Hematopoietic multipotent progenitor cell treated with erythropoietin and hydrocortisone succinate and interleukin-3 and kit ligand, for 15 days (in vitro differentiated cells): Measurements from ENCODE around the gene CACNA1A.
"Not testable (repeated sequence)": the region's sequence is repeated elsewhere in the genome, so short reads cannot be mapped to it uniquely, and the experiment has no call there.

ENCODE experiments used
- DNase-seq: peaks from one replicate; pipeline ENCODE4 v3.0.0-alpha.2; 2015; ENCODE audit warnings: low spot score

CACNA1A gene

DNA sequence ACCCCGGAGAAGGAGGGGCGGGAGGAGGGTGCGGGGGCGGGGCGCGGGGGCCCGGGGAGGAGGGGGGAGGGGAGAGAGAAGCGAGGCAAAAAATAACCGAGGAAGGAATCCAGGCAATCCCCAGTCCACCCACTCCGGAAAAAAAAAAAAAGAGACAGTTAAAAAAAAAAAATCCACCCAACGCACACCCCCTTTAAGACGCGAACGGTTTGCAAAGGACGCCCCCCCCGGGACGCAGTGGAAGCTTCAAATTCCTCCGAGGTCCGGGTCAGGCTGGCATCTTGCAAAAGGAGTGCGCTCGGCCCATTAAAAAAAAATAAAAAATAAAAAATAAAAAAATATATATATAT, at the start of gene CACNA1A:
Gene CACNA1A (minus strand): TSS at position 9 of the 350 bp plus-strand sequence. CDS start 255 bp downstream, outside the sequence.
- no peak for DNase-seq

DNA sequence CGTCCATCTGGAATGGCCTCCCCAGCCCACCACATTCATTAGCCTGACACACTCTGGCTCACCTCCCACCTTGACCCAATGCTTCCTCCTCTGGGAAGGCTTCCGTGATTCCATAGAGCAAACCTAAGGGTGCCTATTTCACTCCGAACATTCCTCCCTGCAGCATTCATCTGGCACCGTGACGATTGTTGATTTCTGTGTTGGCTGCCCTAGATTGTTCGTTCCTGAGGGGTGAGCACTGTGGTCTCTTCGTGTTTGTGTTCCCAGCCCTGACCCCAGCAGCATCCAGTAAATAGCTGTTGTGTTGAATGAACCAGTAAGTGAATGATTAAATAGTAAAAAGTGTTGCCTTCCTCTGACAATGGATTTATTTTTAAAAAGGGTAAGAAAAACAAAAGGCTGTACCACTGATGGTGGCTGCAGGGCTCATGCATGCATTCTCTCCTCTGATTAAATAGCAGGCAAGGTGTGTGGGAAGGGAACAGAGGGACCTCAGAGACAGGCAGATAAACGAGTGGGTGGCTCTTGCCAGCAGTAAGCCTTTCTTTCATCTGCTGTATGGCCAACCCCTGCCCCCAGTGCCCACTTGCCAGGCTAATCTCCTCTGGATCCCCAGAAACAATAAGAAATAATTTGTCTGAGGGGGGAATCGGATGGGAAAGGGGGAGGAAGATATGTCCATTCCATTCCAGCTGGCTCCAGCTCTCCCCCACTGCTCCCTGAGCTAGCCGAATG, 48.4 kb upstream of the CACNA1A start:
- DNase-seq, result no peak

DNA sequence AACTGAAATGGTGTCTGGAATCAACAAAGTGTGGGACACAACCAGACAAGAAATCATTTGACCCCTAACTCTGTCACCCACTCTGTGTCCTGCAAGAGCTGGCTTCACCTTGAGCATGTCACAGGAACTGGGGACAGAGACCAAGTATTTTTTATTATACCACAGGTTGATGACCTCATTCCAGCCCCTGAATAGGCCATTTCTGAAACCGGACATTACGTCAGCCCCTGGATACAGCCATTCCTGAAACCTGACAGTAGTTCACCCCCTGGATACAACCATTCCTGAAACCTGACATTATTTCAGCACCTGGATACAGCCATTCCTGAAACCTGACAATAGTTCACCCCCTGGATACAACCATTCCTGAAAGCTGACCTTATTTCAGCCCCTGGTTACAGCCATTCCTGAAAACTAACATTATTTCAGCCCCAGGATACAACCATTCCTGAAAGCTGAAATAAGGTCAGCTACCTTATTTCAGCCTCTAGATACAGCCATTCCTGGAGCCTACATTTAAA, 47.7 kb upstream of the CACNA1A start:
- no peak for DNase-seq

DNA sequence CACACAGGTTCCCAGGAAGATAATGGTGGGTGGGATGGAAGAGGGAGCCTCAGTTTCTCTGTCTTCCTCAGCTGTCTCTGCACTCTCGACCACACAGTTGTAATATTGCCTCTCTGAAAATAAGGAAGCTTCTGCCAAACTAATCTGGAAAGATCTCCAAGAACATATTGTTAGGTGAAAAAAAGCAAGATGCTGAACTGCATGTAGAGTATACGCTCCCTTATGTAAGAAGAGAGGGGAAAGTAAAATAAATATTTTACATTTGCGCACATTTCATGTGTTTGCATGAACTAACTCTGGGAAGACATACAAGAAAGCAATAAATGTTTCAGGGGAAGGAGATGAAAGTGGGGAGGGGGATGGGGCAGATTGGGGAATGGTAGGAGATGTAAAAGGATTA, 41.9 kb upstream of the CACNA1A start:
- DNase-seq, result no peak

DNA sequence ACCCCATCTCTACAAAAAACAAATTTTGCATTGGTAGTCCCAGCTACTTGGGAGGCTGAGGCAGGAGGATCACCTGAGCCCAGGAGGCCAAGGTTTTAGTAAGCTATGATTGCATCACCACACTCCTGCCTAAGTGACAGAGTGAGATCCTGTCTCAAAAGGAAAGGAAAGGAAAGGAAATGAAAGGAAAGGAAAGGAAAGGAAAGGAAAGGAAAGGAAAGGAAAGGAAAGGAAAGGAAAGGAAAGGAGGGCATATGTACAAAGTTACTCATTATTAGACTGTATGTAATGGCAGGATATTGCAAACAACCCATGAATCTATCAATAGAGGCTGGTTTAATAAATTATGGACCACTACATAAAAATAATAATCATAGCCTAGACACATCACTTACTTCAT, 40.8 kb upstream of the CACNA1A start:
- no peak for DNase-seq

DNA sequence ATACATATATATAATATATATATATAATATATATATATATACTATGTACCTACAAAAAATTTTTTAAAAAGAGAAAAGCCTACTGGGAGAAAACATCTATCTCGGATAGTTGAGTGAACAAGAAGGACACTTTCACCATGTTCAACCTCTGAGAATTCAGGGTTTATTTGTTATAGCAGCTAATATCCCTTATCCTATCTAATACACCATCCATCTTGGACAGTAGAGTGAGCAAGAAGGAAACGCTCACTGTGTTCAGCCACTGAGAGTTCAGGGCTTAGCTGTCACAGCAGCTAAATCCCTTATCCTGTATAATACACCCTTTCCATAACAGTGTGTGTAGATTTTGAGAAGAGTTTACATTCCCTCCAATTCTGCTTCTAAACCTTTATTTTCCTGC, 38.1 kb upstream of the CACNA1A start:
- DNase-seq, result no peak

DNA sequence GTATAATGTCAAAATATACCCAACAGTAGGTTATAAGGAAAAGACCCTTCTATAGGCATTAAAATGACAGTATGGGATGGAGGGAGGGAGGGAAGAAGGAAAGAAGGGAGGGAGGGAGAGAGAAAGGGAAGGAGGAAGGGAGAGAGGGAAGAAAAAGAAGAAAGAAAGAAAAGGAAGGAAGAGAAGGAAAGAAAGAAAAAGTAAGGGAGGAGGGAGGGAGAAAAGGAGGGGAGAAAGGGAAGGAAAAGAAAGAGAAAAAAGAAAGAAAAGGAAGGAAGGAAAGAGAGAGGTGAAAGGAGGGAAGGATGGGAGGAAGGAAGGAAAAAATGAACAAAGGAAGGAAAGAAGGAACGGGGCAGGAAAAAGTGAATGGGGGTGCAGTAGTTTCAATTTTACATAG, 35.3 kb upstream of the CACNA1A start:
- DNase-seq, result no peak

DNA sequence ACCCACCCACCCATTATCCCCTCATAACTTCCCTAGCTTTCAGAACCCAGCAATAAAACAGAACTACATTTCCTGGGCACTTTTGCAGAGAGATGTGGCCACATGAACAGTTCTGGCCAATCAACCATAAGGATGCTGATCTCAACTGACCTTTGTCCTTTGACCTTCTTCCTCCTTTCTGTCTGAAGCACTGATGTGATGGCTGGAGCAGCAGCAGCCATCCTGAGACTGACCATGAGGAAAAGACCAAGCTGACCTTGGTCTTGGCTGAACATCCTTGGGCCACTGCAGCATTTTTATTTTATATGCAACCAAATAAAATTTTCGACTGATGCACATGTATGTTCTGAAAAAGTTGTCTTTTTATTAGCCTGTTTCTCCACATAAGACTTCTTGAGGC, 33.1 kb upstream of the CACNA1A start:
- no peak for DNase-seq

DNA sequence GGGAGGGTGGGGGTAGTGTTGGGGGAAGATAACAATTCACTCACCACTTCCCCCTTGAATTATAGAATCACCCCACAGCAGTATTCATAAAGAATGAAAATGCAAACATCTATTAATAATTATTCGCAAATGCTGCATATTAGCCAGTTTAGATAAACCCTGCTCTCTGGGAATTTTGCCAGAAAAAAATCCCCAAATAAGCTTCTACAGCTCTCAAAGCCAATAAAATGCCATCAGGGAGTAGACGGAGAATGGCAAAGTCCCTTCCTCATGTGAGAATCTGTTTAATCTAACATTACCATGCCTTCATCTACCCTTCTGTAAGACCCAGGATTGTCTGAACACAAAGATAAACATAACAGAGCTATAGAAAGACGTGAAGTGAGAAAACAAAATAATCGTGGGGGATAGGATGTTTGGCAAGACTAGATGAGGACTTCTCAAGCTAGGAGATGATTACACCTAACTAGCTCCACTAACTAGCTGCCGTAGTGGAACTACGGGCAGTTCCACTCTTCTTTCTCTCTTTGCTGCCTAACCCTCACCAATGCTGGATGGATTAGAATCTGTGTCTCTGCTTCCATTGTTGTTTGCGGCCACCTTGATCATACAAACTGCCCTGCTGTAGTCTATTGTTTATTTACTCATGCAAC, 32.4 kb upstream of the CACNA1A start:
- peak; percentile 4 for DNase-seq

DNA sequence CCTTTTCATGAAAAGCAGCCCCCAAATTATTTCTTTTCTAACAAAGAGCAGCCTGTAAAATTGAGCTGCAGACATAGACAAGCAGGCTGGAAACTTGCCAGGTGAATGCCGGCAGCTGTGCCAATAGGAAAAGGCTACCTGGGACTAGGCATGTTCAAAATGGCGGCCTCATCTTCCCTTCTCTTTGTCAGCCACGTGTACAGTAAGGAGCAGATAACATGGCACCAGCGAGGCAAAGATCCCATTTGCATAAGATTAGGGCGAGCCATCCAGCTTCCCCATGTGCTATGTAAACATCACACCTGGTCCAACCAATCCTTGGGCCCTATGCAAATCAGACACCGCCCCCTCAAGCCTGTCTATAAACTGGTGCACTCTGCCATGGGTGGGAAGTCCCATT, 31.2 kb upstream of the CACNA1A start:
- DNase-seq, result no peak

DNA sequence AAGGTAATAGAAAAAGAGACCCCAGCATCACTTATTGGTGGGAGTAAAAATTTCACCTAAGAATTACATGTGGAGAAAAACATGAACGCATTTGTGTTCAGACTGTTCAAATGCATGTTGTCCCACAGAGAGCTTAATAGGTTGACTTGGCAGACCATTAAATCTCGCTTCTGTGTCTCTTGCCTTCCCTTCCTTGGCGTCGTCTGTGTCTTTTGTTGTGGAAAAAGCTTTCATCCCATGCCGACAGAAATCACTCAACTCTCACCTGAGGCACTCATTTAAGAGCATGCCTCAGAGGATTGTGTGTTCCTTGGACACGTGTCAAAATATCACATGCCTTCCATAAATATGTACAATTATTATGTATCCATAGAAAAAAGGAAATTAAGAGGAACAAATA, 24.4 kb upstream of the CACNA1A start:
- DNase-seq, result no peak

DNA sequence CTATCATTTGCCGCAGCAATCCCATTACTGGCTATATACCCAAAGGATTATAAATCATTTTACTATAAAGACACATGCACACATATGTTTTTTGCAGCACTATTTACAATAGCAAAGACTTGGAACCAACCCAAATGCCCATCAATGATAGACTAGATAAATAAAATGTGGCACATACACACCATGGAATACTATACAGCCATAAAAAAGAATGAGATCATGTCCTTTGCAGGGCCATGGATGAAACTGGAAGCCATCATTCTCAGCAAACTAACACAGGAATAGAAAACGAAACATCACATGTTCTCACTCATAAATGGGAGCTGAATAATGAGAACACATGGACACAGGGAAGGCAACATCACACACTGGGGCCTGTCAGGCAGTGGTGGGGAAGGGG, 23.4 kb upstream of the CACNA1A start:
- DNase-seq, result not testable (repeated sequence)

DNA sequence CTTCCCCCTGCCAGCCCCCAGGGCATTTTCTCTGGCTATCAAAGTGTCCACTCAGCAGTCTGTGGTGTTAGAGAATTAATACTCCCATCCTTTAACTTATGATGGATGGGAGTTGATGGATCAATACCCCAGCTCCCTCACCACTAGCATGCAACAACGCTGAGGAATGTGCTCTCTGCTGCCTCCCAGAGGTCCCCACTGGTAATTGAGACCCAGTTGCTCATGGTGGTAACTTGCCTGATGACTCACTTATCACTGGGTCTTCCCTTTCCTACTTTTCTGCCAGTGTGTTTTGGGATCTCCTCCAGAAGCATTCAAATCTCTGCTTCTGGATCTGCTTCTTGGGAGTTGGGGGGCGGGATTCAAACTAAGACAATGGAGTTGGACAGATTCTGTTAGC, 20.3 kb upstream of the CACNA1A start:
- DNase-seq, result peak; percentile 9

DNA sequence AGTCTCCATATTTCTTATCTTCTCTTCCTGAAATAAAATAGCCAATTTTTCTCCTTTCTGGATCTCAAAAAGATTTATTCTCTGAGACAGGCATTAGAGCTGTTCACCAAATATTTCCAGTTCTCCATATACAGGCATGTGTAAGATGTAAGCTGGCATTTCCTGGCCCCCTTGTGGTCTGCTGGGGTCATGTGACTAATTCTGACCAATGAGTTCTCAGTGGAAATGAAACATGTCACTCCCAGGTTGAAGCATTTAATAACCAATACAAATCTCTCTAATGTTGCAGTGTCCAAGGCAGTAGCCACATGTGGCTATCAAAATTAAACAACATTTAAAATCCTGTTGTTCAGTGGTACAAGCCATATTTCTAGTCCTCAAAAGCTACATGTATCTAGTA, 14.8 kb upstream of the CACNA1A start:
- no peak for DNase-seq

DNA sequence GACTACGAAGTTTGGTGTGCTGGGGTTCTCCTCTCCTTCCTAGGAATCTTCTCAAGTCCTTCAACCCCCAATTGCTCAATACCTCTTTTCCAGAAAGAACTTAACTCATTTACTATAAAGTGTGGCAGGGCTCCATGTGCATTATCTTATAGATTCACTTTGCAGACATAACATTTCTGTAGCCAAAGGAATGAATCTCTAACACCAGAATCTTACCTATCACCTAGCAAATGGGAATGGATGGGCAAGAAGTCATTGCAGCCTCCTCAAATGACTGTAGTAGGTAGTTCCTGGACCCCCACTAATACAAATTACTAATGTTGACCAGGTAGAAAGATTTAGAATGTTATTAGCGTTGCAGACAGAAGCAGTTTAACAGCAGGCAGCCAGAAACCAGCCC, 5.7 kb upstream of the CACNA1A start:
- no peak for DNase-seq

DNA sequence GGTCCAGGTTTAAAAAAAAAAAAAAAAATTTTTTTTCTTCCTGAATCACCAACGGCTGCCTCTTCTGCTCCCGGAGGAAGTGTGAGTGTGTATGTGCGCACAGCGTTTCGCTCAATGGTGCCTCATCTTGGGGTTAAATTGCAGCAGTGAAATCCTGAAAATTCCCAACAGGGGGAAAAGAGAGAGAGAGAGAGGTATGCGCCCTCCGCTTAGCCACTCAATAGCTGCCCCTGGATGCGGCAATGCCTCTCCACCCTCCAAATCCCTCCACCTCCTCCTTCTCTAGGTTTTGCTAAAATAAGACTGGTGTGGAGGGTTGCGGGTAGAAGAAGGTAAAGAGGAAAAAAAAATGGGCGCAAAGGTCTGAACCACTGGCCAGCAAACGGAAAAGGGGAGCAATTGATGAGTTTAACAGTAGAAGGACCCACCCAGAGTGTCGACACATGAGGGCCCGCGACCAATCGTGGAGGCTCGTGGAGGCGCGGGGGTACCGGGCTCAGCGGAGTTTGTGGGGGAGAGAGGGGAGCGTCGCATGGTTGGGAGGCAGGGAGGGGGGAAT, 853 bp upstream of the CACNA1A start:
- DNase-seq, result no peak

DNA sequence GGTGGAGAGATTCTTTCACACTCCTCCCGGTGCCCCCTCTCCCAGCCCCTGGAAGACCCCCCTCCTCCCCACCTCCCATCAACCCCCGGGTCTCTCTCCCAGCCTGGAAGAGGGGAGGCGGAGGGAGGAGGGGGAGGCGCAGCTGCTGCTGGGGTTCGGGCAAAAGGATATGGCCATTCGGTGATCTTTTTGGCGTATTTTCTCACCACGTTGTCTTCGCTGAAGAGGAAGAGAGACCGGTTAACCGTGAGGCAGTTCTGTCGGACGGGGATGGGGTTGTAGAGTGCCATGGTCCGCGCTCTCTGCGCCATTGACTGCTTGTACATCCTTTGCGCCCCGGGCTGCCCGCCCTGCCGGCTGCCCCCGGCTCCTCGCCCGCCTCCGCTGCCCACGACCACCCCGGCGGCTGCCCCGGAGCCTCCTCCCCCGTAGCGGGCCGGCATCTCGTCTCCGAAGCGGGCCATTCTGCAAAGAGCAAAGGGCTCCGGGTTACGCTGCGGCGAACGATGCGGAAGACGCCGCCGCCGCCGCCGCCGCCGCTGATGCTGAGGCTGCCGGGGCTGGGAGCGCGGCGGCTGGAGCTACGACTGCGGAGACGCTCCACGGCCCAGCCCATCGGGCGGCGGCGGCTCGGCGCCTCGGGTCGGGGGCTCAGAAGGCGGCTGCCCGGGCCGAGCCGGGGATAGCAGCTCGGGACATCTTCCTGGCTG, 363 bp downstream of the CACNA1A start:
- no peak for DNase-seq

DNA sequence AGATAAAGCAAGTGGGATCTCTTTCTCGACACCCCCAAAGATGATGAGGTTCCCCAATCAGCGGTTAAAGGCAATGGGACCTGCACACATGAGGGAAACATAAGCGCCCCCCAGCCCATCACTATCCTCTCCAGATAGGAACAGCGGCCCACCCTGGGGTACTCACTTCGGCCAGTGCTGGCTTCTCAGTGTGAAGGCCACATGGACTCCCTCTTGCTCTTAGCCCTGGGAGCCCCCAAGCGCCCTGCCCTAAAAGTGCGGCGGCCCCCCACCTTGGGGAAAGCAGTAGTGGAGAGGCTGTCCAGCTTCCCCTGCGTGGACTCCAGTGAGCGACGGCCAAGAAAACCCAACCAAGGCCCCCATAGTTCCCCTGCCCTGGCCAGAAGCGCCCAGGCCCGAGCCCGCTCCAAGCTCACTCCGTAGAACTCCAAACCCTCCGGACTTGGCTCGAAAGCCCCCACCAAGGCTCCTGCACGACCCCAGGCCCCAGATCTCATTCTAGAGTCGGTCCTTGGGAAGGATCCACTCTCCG, 1.0 kb downstream of the CACNA1A start:
- DNase-seq, result no peak

DNA sequence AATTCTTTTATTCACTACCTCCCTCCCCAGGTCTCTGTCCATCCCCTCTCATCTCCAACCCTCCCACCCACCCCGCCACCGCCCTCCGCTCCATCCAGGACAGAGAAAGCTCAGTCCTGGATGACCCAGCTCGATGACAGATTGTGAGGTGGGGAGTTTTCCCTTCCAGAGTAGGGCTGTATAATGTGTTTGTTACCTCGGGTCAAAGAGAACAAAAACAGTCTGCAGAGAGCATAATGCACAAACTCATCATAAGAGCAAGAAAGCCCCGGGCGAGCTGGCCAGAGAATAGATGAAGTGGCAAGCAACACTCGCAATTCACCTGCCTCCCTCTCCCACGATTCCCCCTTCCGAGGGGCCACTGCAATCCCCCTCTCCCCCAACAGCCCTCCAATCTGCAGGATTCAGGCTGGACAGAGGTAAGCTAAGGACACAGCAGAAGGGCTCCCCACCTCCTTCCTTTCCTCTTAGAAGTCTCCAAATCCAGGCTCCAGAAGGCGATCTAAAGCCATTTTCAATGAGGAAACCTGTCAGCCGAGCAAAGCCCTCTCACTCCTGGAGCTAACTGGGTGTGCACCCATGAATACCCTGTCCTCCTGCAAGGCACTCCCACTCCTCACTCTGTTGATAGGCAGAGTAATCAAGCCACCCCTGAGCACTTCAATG, 2.6 kb downstream of the CACNA1A start:
- DNase-seq, result no peak

DNA sequence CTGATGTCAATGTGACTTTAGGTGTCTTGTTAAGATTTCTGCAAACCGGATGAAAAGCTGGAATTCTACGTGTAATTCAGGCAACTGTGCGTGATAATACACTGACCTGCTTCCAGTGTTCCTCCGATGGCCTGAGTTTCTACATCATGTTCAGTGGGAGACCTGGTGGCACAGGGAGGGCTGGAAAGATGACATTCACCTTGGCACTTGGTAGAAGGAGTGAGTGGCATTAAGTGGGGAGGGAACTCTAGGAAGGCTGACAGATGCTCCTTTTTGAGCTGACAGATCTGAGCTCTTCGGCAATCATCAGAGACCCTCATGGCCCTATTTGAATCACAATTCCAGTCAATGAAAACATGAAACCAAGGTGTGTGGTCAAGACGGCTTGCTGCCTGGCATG, 4.0 kb downstream of the CACNA1A start:
- DNase-seq, result no peak

DNA sequence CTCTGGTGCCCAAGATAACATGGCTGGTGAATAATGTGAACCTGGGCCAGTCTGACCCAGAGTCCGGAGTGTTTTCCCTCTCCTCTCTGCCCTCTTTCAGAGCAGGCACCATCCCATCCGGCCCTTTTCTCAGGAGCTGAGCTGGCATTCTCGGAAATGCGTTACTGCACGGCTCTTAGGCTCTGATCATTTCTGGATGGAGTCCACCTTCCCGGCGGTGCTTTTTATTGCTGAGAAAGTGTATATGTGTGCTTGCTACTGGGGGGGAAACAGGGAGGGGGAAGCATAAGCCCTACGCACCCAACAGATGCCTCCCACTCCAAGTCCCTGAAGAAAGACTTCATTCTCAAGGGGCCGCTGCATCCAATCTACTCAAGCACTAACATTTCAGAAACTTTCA, 6.6 kb downstream of the CACNA1A start:
- DNase-seq, result no peak
